Hepatocyte (in vitro differentiated cells): Measurements from ENCODE around the gene ATXN2. TPM values are rescaled to one million over a fixed set of nuclear protein-coding genes. Genes with fewer than 3 reads are reported as not detected.

Experiments used
- DNase-seq: peaks from one replicate; pipeline ENCODE4 v3.0.0-alpha.2; 2016; ENCODE audit warnings: low spot score
- H2AFZ ChIP-seq: fragments of 200-600 bp; sonication (generic); 2 replicates; pipeline ENCODE4 v1.6.0; 2016; ENCODE audit warnings: antibody characterized with exemption, mild to moderate bottlenecking
- H3K27ac ChIP-seq: fragments of 200-600 bp; sonication (generic); 2 replicates; pipeline ENCODE4 v1.5.1; 2016; ENCODE audit warnings: mild to moderate bottlenecking
- H3K27me3 ChIP-seq: fragments of 200-600 bp; sonication (generic); 2 replicates; pipeline ENCODE4 v1.6.1; 2016
- H3K36me3 ChIP-seq: fragments of 200-600 bp; sonication (generic); replicated peaks from 2 replicates; pipeline ENCODE4 v1.5.1; 2016; ENCODE audit warnings: low read depth; ENCODE audit not compliant: insufficient read depth
- H3K4me1 ChIP-seq: fragments of 200-600 bp; sonication (generic); 2 replicates; pipeline ENCODE4 v1.5.1; 2016; ENCODE audit warnings: mild to moderate bottlenecking, moderate library complexity; ENCODE audit not compliant: insufficient read depth
- H3K4me2 ChIP-seq: fragments of 200-600 bp; sonication (generic); 2 replicates; pipeline ENCODE4 v1.6.0; 2016
- H3K4me3 ChIP-seq: fragments of 200-600 bp; sonication (generic); 2 replicates; pipeline ENCODE4 v1.5.1; 2016; ENCODE audit warnings: mild to moderate bottlenecking
- H3K79me2 ChIP-seq: fragments of 200-600 bp; sonication (generic); 2 replicates; pipeline ENCODE4 v1.6.0; 2017; ENCODE audit warnings: mild to moderate bottlenecking
- H3K9me2 ChIP-seq: fragments of 200-600 bp; sonication (generic); replicated peaks from 2 replicates; pipeline ENCODE4 v1.6.0; 2017; ENCODE audit warnings: mild to moderate bottlenecking; ENCODE audit not compliant: insufficient read depth
- H3K9me3 ChIP-seq: fragments of 200-600 bp; sonication (generic); 2 replicates; pipeline ENCODE4 v1.5.1; 2016; ENCODE audit warnings: low read depth, mild to moderate bottlenecking
- H4K20me1 ChIP-seq: fragments of 200-600 bp; sonication (generic); 2 replicates; pipeline ENCODE4 v1.6.0; 2016; ENCODE audit warnings: mild to moderate bottlenecking; ENCODE audit not compliant: insufficient read depth, poor library complexity, severe bottlenecking
- CTCF ChIP-seq: fragments of 200-600 bp; sonication (generic); IDR thresholded peaks from 2 replicates; pipeline ENCODE4 v1.5.1; 2016; ENCODE audit warnings: antibody characterized with exemption, mild to moderate bottlenecking; ENCODE audit not compliant: poor library complexity
- EZH2 ChIP-seq: fragments of 200-600 bp; sonication (generic); IDR thresholded peaks from 2 replicates; pipeline ENCODE4 v1.6.1; 2016; ENCODE audit warnings: antibody characterized with exemption, mild to moderate bottlenecking, borderline replicate concordance
- EZH2phosphoT487 ChIP-seq: fragments of 200-600 bp; sonication (generic); IDR thresholded peaks from one replicate; pipeline ENCODE4 v1.6.1; 2018; ENCODE audit warnings: antibody characterized with exemption, mild to moderate bottlenecking, low read depth, moderate library complexity; ENCODE audit not compliant: unreplicated experiment, severe bottlenecking
- WGBS: methylation state at CpG from one replicate; pipeline ENCODE4 v1.1.6; 2016; ENCODE audit warnings: low lambda C conversion rate; ENCODE audit errors: missing lambda C conversion rate; 5-methylcytosine and 5-hydroxymethylcytosine counted together
- polyA plus RNA-seq: library from polyadenylated mRNA; unstranded; fragments of >200 nt; fragmentation: Nextera tagmentation; extraction: Ambion mirVana; gene quantifications from 2 replicates; pipeline ENCODE4 v1.2.1, GENCODE V29; 2016
- total RNA-seq: library from RNA; depleted of rRNA; stranded (reverse); fragments of >200 nt; gene quantifications from 2 replicates; pipeline ENCODE4 v1.2.3, GENCODE V29; 2014

Gene ATXN2
- total and polyA plus RNA-seq, 2 experiments from 2014 or later: 36.9 to 47.9 TPM

DNA sequence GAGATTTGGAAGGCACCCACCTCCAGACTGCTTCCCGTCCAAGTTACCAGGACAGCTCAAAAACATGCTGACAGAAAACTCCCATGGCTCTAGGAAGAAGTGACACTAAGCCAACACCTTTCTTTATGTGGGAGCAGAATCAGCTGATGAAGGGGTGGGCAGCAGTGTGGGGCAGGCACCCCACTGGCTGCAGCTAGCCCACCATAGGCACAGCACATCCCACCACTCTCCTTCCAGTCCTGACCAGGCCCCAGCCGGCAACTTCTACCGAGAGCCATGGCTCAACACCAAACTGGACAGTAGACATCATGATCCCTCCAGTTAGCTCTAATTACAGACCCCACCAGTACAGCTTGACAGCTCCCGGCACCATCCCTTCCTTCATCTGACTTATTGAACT, 148.4 kb downstream of the ATXN2 start:
- Histone ChIP-seq H3K9me3 (no peaks in the 10 kb centered on the region), H4K20me1 (no peaks in the 10 kb centered on the region), H3K36me3 (no peaks in the 10 kb centered on the region), H2AFZ (no peak overlapping the region), H3K4me1 (no peaks in the 10 kb centered on the region), H3K4me3 (no peak overlapping the region), H3K9me2 (no peaks in the 10 kb centered on the region), H3K4me2 (no peak overlapping the region), H3K27ac (no peak overlapping the region), H3K27me3 (no peaks in the 10 kb centered on the region), H3K79me2 (peaks cover 3% of the 10 kb centered on the region)
- TF ChIP-seq CTCF (no peak), EZH2 (no peak)
- WGBS: 91% methylated on average over 4 of the region's 4 CpGs
- DNase-seq: no peak

- Histone ChIP-seq H2AFZ (no peak overlapping the region), H3K27me3 (no peaks in the 10 kb centered on the region), H4K20me1 (no peaks in the 10 kb centered on the region), H3K36me3 (no peaks in the 10 kb centered on the region), H3K79me2 (peaks cover 3% of the 10 kb centered on the region), H3K4me1 (no peaks in the 10 kb centered on the region), H3K27ac (no peak overlapping the region), H3K4me3 (no peak overlapping the region), H3K9me2 (no peaks in the 10 kb centered on the region), H3K4me2 (no peak overlapping the region), H3K9me3 (no peaks in the 10 kb centered on the region)
- no peak for DNase-seq
- TF ChIP-seq EZH2: no peak
- no peak for TF ChIP-seq CTCF
- no peak for TF ChIP-seq EZH2phosphoT487
- 91% methylated on average over 4 of the region's 4 CpGs for WGBS
These were observed 150.0 kb downstream of the ATXN2 start for GRCh38 chr12:111448846-111449790.

GRCh38 chr12:111448266-111448830, 150.8 kb downstream of the ATXN2 start:
- Histone ChIP-seq H3K27me3 (no peaks in the 10 kb centered on the region), H3K36me3 (no peaks in the 10 kb centered on the region), H4K20me1 (no peaks in the 10 kb centered on the region), H3K4me3 (no peak overlapping the region), H3K9me2 (no peaks in the 10 kb centered on the region), H3K9me3 (no peaks in the 10 kb centered on the region), H2AFZ (no peak overlapping the region), H3K4me1 (no peaks in the 10 kb centered on the region), H3K79me2 (peaks cover 3% of the 10 kb centered on the region), H3K27ac (no peak overlapping the region), H3K4me2 (no peak overlapping the region)
- 91% methylated on average over 9 of the region's 9 CpGs for WGBS
- no peak for TF ChIP-seq EZH2phosphoT487
- TF ChIP-seq EZH2: no peak
- no peak for TF ChIP-seq CTCF
- no peak for DNase-seq
